Activated CD4-positive, alpha-beta T cell treated with anti-CD3 and anti-CD28 coated beads, Interleukin-2, amount 50 U/mL, for 24 hours (primary cell): ENCODE results near the gene TFR2.

Experiments used
- DNase-seq, 2 donors: peaks; one replicate each; pipeline ENCODE4 v3.0.0-alpha.2; 2020; ENCODE audit warnings: low read depth in 1 of 2, low spot score in 1 of 2

The TFR2 gene

DNA sequence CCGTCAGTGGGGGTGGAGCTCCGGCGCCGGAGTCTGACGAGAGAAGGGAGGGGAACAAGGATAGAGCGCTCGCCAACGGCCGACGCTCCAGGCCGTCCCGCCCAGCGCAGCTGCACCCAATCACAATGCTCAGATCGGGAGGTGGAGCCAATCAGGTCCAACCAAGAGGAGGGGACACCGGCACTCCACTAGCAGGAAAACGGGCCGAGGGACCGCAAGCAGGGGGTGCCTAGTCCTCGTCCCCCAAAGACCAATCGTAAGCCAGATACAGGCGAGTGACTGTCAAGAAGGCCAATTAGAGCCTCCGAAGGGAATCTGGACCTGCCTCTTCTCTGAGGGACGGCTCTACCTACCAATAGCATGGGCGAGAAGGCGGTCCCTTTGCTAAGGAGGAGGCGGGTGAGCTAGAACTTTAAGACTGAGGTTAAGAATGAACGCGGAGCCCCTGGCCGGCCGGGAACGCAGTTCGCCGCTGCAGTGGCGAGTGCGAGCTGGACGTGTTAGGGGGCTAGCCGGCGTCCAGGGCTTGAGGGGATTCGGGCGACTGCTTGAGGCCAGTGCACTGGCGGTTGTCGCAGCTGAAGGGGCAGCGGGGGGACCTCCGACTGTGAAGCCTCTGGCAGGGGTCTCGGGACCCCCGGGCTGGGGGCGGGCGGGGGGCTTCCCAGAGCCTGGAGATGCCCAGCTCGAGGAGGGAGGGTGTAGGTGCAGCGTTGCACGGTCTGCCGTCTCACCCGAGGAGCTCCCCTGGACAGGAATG lies 54.9 kb downstream of the TFR2 start, which contains the start of gene FBXO24:
Gene FBXO24, plus strand, starts transcription at position 63 of the 760 bp plus-strand sequence. Its CDS starts 298 bp downstream, at position 361.
- DNase-seq, result peak; percentile 94 to 99

DNA sequence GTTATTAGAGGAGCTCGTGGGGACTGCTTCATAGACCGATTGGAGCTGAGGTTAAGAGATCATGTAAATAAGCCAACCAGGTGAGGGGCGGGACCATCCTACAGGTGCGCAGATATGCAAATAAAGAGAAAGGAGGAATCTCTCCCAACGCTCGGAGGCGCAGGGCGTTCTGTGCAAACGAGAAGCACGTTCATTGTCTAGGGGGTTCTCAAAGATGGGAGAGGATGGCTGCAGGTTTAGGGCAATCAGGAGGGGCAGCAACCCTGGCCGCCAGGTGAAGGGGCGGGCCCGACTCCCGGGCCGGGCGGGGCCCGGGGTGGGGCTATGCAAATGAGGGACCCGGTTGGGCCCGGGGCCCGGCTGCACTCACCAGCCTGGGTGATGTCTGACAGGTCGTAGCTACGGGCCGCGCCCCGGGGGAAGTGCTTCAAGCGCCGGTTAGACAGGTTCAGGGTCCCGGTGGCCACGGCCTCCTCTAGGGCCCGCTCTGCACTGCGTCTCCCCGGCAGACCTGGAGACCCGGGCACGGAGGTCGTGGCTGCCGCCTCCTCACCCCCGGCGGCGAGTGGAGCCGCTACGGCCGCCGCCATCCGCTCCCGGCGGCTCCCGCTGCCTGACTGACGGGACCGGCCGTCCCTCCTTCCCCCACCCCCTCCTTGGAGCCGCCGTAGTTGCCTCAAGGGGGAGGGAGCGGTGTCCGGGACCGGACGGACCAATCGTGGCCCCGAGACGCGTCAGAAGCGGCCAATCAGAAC lies 55.7 kb downstream of the TFR2 start, which contains the start of gene LRCH4:
Gene LRCH4, minus strand, starts transcription at position 619 of the 755 bp plus-strand sequence. Its CDS starts 29 bp downstream, at position 590.
- peak in 1 of 2 donors; percentile 31 for DNase-seq

DNA sequence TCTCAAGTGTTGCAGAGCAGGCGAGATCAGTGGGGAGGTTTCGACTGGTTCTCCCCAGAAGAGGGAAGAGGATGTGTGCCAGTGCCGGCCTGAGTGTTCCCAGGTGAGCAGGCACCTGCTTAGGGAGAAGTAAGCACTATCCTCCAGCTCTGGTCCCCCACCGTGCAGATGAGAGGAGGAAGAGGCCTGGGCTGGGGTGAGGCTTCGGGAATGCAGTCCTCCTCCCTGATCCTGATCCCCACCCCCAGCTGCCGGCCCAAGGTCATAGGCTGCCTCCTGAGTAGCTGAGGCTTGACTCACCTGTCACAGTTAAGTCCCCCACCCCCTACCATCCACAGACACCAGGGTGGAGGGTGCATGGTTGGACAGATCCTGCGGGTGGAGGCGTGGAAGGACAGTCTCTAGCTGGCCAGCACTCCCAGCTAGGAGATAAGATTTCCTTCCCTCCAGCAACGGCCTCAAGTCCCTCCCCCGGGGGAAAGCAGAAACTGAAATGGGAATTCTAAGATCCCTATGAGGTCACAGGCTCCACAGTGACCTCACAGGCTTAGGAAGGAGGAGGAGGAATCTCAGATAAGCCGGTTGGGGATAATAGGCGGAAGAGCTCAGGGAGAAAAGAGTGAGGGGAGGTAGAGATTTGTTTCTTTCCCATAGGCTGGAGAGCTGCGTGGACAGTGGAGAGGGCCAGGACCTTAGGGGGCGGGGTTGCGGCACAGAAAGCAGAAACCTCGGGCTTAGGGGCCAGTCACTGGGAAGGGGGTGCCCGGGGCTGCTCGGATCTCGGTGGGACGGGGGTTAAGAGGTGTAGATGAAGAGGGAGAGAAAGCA lies 56.5 kb downstream of the TFR2 start:
- no peak for DNase-seq

DNA sequence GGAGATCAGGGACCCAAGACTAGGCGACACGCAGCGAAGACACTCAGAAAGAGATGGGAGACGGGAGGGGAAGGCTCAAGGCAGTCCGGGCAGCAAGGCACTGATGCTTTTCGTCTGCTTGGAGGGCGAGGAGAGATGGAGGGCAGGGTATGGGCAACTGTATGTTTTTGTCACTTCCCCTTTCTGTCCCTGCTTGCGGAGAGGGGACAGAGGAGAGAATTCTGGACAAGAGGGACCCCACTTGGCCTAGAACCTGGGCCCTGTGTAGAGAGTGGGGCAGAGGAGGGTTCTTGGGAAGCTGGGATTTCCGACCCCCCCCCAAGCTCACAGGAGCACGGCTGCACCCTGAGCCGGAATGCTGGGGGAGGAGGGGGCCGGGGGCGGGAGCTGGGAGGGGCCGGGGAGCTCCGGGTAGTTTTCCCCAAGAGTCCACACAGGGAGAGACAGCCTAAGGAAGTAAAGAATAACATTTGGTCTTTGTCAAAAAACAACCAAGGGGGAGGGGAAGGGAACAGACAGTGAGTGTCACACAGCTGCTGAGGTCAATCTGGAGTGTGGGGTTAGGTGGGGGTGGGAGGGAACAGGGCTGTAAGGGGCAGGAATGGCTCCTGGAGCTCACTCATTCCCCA lies 57.2 kb downstream of the TFR2 start:
- no peak for DNase-seq

DNA sequence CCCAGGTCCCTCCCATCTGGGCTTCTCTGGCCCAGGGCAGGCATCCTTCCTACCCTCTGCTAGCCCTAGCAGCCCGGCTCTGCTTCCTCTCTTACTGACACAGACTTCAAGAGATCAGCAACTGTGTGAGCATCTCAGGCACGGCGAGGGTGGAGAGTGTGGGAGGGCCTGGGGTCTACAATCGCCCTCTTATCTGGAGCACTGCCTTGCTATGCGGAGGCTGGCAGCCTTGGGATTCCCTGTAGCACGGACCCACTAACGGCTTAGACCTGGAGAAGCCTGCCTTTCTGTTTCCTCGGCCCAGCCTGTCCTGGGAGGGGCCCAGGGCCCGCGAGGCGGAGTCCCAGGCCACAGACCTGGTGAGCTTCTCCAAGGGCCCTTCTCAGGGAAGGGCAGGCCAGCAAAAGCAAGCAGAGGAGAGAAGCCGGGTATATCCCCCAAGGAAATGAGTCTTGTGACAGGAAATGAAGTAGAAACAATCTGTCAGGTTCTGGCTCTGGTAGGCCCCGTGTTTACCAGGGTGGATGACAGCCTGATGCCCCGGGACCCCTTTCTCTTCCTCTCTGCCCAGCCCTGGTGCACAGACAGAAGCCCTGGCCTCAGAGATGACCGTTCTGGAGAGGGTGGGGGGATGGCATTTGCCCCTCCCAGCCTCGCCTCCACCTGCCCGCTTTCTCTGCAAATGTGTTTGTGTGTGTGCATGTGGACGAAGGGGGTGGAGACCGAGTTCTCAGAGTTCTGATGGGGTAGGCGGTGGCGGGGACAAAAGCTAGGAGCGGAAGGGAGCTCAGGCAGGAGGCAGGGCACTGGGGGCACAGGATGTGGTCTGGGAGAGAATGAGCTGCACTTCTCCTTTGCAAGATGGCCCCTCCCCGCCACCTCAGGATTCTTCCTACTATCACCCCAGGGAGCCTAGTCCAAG lies 58.0 kb downstream of the TFR2 start:
- peak; percentile 34 to 58 for DNase-seq

DNA sequence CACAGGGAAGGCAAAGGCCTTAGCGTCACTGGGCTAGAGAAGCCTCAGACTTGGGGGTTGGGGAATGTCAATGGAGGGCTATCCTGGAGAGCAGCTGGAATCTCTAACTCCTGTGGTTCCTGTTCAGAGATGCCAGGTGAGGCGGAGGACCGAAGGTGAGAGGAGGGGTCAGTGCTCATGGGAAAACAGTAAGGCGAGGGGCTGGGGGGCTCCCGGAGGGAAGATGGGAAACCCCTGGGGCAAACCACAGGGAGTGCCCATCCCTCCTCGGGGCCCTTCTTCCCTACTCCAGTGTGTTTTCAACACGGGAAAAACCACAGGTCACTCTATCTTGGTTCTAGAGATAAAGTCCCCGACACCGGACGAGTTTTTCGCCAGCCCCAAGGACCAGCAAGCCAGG lies 58.7 kb downstream of the TFR2 start:
- DNase-seq, result no peak

DNA sequence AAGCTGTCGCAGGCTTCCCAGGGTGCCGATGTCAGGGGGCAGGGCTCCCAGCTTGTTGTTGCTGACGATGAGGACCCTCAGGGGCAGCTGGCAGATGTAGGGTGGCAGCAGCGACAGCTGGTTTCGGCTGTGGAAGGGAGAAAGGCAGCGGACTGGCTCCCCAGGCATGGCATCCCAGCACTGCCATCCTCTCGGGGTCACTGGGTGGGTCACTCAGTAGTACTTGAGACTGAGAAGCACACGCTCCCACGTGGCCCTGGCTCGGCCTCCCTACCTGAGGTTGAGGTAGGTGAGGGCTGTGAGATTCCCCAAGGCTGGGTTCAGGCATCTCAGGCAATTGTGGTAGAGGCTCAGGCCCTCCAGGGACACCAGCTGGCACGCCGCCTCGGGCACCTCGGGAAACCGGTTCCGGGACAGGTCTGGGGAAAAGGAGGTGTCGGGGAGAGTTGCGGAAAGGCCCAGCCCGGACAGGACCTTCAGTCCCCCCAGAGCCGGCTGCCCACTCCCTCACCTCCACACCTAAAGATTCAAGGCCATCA lies 59.2 kb downstream of the TFR2 start:
- DNase-seq, result no peak

DNA sequence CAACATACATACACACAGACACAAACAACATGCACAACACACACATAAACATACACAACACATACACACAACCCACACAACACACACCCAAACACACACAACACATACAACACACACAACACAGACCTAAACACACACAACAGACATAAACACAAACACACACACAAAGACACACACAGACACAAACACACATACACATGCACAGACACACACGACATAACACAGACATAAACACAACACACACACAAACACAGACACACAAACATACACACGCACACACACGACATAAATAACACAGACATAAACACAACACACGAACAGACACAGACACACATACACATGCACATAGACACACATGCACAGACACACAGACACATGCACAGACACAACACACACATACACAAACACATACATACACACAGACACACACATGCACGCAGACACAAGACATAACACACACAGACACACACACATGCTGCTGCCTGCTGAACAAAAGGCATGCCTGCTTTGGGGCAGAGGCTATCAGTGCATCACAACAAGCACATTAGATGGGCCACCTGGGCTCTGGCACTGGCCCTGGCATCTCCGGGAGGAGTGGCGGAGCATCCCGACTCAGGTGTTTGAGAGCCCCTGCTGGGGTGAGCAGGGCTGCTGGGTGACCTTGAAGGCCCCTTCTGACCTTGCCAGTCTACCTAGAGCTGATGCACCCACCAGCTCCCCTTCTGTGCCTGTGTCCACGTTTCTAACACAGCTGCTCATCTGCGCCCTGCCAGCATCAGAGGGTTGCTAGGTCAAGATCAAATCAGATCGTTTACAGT lies 60.7 kb downstream of the TFR2 start:
- no peak for DNase-seq

DNA sequence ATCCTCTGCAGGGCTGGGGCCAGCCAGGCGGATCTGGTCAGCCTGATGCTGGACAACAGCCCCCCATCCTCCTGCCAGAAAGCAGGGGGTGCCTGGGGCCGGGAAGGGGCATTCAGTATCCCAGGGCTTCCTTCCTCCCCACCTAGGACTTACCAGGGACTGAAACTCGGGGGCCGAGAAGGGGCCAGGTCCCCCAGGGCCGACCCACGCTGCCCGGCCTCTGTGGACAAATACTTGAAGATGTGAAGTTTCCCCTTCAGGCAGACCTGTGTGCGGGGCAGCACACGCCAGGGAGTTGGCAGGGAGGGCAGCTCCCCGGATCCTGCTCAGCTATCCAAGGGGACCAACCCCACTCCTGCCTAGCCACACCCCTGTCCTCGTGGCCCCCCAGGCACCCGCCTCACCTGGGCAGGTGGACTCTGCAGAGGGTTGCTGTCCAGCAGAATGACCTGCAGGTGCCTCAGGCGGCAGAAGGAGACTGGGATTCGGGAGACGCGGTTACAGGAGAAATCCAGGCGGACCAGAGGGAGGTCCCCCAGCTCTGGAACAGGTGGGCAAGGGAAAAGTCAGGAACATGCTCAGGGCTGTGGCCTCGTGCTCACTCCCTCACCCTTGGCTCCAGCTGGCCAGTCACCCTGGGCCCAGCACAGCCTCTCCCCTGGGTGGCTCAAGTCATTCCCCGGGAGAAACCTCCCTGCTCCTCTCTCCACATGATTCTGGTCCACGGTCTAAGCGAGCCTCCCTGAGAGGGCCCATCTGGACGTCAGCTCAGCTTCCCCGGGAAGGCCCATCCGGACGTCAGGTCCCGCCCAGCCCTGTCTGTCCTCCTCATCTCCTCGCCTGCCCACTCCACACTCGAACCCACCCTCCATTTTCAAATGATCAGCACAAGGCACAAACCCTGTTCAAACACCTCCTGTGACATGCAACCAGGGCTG lies 62.8 kb downstream of the TFR2 start:
- no peak for DNase-seq

DNA sequence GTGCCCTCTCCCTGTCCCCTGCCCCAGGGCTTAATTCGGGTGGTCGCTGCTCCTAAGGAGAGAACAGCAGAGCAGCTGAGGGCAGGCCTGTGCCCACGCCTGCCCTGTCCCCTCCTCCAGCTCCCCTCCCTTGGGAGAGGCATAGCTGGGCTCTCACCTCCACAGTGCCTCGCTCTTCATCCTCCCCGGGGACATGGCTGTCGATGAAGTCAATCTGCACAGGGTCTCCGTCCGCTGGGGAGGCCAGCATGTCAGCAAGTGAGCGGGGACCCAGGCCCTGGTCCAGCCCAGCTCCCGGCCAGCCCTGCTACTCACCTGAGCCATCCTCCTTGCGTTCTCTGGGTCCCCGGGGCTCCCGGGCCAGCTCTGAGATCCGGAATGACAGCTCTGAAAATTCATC lies 63.8 kb downstream of the TFR2 start:
- no peak for DNase-seq

DNA sequence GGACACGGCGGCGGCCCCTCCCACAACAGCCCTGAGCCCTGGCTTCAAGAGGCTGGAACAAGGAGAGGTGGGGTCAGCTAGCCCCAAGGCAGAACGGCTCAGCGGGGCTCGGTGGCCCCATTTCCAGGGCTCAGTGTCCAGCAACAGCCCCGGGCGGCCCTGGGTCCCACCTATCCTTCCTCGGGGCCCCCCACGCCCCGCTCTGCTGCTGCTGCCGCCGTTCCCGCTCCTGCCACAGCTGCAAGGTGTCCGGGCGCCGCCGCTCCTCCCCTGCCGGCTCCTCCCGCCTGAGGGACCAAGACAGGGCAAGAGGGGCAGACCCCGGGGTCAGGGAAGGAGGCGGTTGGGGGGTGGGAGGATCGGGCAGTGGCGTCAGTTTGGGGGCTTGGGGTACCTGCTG lies 64.2 kb downstream of the TFR2 start:
- DNase-seq, result no peak

DNA sequence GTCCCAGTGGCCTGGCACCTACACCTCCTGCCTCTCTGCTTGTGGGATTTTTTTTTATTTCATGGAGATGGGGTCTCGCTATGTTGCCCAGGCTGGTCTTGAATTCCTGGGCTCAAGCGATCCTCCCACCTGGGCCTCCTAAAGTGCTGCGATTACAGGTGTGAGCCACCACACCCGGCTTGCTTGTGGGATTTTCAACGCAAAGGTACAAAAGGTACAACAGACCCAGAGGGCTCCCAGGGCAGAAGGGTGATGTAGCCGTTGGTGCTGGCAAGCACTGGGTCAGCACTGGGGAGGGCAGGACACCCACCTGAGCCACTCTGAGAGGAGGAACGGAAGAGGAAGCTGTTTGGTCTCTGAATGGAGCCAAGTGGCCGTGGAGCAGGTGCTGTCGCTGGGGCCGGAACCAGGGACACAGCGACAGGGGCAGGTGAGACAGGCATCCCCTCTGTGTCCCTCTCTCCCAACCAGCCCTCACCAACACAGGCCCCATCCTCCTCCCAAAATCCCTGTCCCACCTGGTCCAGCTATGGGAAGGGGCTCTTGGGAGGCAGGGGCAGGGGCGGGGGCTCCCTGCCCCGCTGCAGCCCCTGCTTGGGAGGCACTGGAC lies 64.9 kb downstream of the TFR2 start:
- no peak for DNase-seq

DNA sequence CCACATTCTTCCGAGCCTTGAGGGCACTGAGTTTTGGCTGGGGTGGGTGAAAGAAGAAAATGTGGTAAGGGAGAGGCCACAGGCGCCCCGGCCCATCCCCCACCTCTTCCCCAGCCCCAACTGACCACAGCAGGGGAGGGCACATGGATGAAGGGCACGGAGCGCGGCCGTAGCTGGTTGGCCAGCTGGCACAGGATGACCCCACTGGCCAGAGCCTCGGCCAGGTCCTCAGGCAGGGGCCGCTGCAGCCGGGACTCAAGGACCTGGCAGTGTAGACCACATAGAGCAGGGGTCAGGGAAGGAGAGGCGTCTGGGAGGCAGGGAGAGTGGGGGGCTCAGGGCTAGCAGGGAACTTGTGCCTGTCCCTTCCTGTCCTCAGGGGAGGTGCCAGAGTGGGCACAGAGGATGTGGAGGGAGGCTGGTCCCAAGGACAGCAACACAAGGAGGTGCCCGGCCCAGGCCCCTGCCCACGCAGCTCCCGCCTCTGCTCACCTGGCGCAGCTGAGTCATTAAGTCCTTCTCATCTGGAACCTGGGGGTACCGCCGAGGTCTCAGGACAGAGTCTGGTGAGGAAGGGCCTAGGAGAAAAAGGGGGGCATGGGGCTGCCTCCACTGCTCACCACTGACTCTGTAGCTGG lies 65.5 kb downstream of the TFR2 start:
- no peak for DNase-seq

DNA sequence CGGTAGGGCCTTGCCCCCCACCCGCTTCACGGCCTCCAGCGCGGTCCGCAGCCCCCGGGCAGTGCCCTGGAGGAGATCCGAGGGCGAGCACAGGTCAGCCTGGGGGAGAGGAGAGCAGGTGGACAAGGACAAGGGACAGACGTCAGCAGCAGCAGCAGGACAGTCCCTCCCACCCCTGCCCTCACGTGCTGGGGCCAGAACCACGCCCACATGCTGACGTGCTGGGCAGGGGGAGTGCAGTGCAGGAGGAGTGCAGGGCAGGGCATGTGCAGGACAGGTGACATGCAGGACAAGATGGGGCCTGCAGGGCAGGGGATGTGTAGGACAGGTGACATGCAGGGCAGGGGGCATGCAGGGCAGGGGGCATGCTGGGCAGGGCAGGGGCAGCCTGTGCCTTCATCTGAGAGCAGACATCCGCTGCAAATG lies 66.1 kb downstream of the TFR2 start:
- DNase-seq, result no peak

DNA sequence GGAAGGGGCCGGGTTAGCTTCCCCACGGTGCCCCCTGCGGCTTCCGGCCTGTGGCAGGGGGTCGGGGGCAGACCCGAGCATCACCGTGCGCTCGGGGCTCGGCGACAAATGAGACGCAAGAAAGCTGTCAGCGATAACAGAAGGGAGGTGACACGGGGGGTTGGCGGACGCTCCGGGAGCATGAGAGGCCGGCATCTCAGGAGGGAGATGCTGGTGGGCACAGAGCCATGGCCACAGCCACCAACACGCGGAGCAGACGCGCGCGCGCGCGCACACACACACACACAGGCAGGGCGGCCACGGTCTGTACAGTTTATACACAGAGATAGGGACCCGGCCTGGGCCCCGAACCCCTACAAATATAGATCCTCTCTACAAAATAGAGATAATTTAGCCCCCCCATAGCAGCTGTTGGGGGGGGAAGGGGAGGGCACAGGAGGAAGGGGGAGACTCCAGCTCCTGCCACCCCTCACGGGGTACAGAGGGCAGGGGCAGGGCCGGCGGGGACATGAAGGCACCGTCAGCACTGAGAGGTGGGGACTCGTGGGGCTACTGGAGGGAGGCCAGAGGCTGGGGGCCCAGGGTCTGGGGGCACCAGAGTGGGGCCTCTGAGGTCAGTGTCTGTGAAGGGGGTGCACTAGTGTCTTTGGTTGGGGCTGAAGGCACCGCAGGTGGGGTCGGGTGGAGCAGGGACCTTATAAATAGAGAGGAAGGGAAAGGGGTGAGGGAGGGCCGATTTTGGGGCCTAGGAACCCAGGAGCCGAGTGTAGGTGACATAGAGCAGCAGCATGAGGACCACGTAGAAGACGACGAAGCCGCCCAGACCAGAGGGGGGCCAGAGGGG lies 66.8 kb downstream of the TFR2 start:
- no peak for DNase-seq
